ENCODE data around the gene TSPAN11. TPM values are rescaled to one million over a fixed set of nuclear protein-coding genes. Genes with fewer than 3 reads are reported as not detected.

TSPAN11 gene
- total and polyA plus RNA-seq, 2 donors (not counting 3 experiments of a cell fraction or from before 2014, with no cell fraction given): 2.1 to 3.9 TPM

DNA sequence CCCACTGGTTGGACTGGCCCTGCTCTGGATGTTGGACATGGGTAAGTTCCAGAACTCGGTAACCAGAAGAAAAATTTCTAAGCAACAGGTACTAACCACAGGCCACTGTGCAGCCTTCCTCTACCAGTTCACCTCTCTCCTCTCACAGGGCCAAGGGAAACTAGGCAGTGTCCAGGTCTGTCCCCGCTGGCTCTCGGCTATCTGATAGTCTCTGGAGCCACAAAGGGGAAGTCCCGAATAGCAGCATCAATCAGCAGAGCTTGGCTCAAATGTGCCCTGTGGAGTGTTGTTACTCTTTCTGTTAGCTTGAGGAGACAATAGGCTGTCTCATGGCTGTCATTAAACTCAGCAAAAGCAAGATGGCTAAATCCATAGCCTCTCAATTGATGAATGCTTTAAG, 73.2 kb downstream of the TSPAN11 start:
- intact Hi-C loops (cut with micrococcal nuclease): no loop called here
- H3K9me3 ChIP-seq (replicated peaks; ENCODE audit: control insufficient read depth, insufficient read depth, low read length): no peaks in the 10 kb centered on the region
- no peaks in the 10 kb centered on the region for H3K36me3 ChIP-seq (ENCODE audit: control insufficient read depth in 2 of 2, extremely low read depth in 1 of 2, insufficient read depth in 2 of 2, low read length in 2 of 2)
- ChIA-PET CTCF (interaction anchor here (1.2 to 2.5 kb wide), 5 partner anchors 12 to 152 kb away, joined by 3 to 9 read pairs (median 6); no protein-coding TSS in a partner anchor), POLR2A (no interaction called here)
- H2AFZ ChIP-seq (ENCODE audit: low read depth, low read length): no peak overlapping the region
- FAIRE-seq (no peak), DNase-seq (ENCODE audit: low read depth, low spot score) (no peak)
- no peaks in the 10 kb centered on the region for H4K20me1 ChIP-seq (replicated peaks; ENCODE audit: control insufficient read depth, extremely low read depth, insufficient read depth, low read length)
- dilution Hi-C loops (cut with MboI; ENCODE audit: extremely low pct_ligation_motif_present, low sequenced_read_pairs): no loop called here
- H3K4me2 ChIP-seq (ENCODE audit: insufficient read depth, low read length): no peak overlapping the region
- H3K9me1 ChIP-seq (replicated peaks; ENCODE audit: control insufficient read depth, extremely low read depth, insufficient read depth, low read length): no peaks in the 10 kb centered on the region
- no TSS peak for BruUV-seq (replicated peaks)
- H3K4me1 ChIP-seq (ENCODE audit: control insufficient read depth, extremely low read depth, insufficient read depth, low read length): peaks cover 21% of the 10 kb centered on the region
- no peaks in the 10 kb centered on the region for H3K79me2 ChIP-seq (ENCODE audit: control insufficient read depth, insufficient read depth, low read length)
- no peak overlapping the region for H3K4me3 ChIP-seq (replicated peaks in 1 of 3; ENCODE audit: insufficient read depth in 1 of 3, low read depth in 1 of 3, low read length in 3 of 3)
- H3K9ac ChIP-seq (replicated peaks; ENCODE audit: extremely low read depth, insufficient read depth, low read length): no peak overlapping the region
- H3K27me3 ChIP-seq (ENCODE audit: control insufficient read depth in 2 of 2, insufficient read depth in 2 of 2, low read length in 2 of 2): no peaks in the 10 kb centered on the region
- TF ChIP-seq EZH2 (IDR thresholded peaks at IDR 0.05; ENCODE audit: borderline replicate concordance, low read depth, low read length, severe bottlenecking) (no peak), MAX (IDR thresholded peaks at IDR 0.05; ENCODE audit: insufficient read depth, insufficient read length) (no peak), FOS (IDR thresholded peaks at IDR 0.05; ENCODE audit: borderline replicate concordance, insufficient read depth, low read length) (no peak), POLR2A (IDR thresholded peaks at IDR 0.05; ENCODE audit: low read depth, low read length) (no peak), MYC (IDR thresholded peaks at IDR 0.05; ENCODE audit: low read depth, low read length) (no peak), POLR2AphosphoS5 (IDR thresholded peaks at IDR 0.05; ENCODE audit: insufficient read depth, low read depth, low read length) (no peak), JUN (IDR thresholded peaks at IDR 0.05; ENCODE audit: borderline replicate concordance, insufficient read depth, insufficient read length, low read depth) (no peak), GATA2 (IDR thresholded peaks at IDR 0.05; ENCODE audit: insufficient read depth, insufficient read length, low read depth, low read length) (no peak)
- TF ChIP-seq, protein P1, sequence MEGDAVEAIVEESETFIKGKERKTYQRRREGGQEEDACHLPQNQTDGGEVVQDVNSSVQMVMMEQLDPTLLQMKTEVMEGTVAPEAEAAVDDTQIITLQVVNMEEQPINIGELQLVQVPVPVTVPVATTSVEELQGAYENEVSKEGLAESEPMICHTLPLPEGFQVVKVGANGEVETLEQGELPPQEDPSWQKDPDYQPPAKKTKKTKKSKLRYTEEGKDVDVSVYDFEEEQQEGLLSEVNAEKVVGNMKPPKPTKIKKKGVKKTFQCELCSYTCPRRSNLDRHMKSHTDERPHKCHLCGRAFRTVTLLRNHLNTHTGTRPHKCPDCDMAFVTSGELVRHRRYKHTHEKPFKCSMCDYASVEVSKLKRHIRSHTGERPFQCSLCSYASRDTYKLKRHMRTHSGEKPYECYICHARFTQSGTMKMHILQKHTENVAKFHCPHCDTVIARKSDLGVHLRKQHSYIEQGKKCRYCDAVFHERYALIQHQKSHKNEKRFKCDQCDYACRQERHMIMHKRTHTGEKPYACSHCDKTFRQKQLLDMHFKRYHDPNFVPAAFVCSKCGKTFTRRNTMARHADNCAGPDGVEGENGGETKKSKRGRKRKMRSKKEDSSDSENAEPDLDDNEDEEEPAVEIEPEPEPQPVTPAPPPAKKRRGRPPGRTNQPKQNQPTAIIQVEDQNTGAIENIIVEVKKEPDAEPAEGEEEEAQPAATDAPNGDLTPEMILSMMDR (IDR thresholded peaks at IDR 0.05; ENCODE audit: extremely low read depth in 1 of 2, insufficient read depth in 1 of 2, low read depth in 1 of 2, low read length in 2 of 2): no peak
- no peak overlapping the region for H3K27ac ChIP-seq (ENCODE audit: insufficient read depth, low read depth, low read length)
